ENCODE results near the gene LBH. TPM values are rescaled to one million over a fixed set of nuclear protein-coding genes. Genes with fewer than 3 reads are reported as not detected.

The LBH gene
- total RNA-seq, 3 donors from 2014 or later: 18.2 to 153 (median 87.2) TPM

GRCh38 chr2:30223413-30223874 is 7.9 kb upstream of the LBH start:
- Histone ChIP-seq H3K4me1 (peaks cover 0 to 14% of the 10 kb centered on the region in 2 donors), H3K4me3 (no peak overlapping the region), H3K36me3 (no peaks in the 10 kb centered on the region), H3K9me3 (no peaks in the 10 kb centered on the region), H3K27ac (peak overlapping the region; percentile 58 to 92), H3K27me3 (no peaks in the 10 kb centered on the region)
- intact Hi-C loops (cut with DNase I; ENCODE audit: low total_unique reads): no loop called here
- no peak for DNase-seq (ENCODE audit: low spot score in 2 of 2)
- TF ChIP-seq POLR2A (IDR thresholded peaks at IDR 0.05) (no peak), POLR2AphosphoS5 (IDR thresholded peaks at IDR 0.05) (no peak)
- TF ChIP-seq, protein P1, sequence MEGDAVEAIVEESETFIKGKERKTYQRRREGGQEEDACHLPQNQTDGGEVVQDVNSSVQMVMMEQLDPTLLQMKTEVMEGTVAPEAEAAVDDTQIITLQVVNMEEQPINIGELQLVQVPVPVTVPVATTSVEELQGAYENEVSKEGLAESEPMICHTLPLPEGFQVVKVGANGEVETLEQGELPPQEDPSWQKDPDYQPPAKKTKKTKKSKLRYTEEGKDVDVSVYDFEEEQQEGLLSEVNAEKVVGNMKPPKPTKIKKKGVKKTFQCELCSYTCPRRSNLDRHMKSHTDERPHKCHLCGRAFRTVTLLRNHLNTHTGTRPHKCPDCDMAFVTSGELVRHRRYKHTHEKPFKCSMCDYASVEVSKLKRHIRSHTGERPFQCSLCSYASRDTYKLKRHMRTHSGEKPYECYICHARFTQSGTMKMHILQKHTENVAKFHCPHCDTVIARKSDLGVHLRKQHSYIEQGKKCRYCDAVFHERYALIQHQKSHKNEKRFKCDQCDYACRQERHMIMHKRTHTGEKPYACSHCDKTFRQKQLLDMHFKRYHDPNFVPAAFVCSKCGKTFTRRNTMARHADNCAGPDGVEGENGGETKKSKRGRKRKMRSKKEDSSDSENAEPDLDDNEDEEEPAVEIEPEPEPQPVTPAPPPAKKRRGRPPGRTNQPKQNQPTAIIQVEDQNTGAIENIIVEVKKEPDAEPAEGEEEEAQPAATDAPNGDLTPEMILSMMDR (IDR thresholded peaks at IDR 0.05): no peak

DNA sequence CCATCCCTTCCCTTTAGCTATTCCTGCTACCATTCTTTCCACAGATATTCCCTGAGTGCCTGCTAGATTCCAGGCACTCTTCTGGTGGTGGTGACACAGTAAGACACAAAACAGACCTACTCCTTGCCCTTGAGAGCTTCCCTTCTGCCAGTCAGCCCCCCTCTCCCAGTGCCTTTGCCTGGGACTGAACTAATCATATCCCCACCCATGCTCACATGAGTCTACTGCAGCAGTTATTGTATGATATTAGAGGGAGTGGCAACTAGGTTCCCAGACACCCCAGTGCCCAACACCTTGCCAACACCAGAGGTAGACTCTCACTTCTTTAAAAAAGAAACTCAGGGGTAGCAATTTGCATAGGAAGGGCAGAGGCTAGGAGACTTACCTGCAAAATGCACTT is 7.2 kb upstream of the LBH start:
- no peaks in the 10 kb centered on the region for H3K36me3 ChIP-seq
- H3K27ac ChIP-seq: peak overlapping the region in 1 of 2 donors; percentile 92

GRCh38 chr2:30225131-30225762 is 6.1 kb upstream of the LBH start:
- peaks cover 0 to 14% of the 10 kb centered on the region in 2 donors for H3K4me1 ChIP-seq
- H3K27ac ChIP-seq: peak overlapping the region; percentile 92
- peak overlapping the region; percentile 17 to 61 (median 40) for H3K4me3 ChIP-seq
- H3K36me3 ChIP-seq: no peaks in the 10 kb centered on the region
- no peaks in the 10 kb centered on the region for H3K9me3 ChIP-seq
- no peak for TF ChIP-seq POLR2A (IDR thresholded peaks at IDR 0.05)
- TF ChIP-seq POLR2AphosphoS5 (IDR thresholded peaks at IDR 0.05): peak in 1 of 3 donors; percentile 13
- TF ChIP-seq, protein P1 (IDR thresholded peaks at IDR 0.05): no peak
- DNase-seq (ENCODE audit: low spot score in 2 of 2): peak in 1 of 2 donors; percentile 62
- intact Hi-C loops (cut with DNase I; ENCODE audit: low total_unique reads): no loop called here
- no peaks in the 10 kb centered on the region for H3K27me3 ChIP-seq

More for the DNA sequence above, 7.2 kb upstream of the LBH start:
- no peak for DNase-seq (ENCODE audit: low spot score in 2 of 2)
- Histone ChIP-seq H3K9me3 (no peaks in the 10 kb centered on the region), H3K4me1 (peaks cover 0 to 14% of the 10 kb centered on the region in 2 donors), H3K27me3 (no peaks in the 10 kb centered on the region), H3K4me3 (no peak overlapping the region)
- intact Hi-C loops (cut with DNase I; ENCODE audit: low total_unique reads): no loop called here
- TF ChIP-seq, protein P1 (IDR thresholded peaks at IDR 0.05): no peak
- TF ChIP-seq POLR2A (IDR thresholded peaks at IDR 0.05): no peak
- TF ChIP-seq POLR2AphosphoS5 (IDR thresholded peaks at IDR 0.05): no peak

- no peak for TF ChIP-seq POLR2A (IDR thresholded peaks at IDR 0.05)
- TF ChIP-seq POLR2AphosphoS5 (IDR thresholded peaks at IDR 0.05): no peak
- TF ChIP-seq, protein P1 (IDR thresholded peaks at IDR 0.05): no peak
- Histone ChIP-seq H3K4me1 (peaks cover 0 to 15% of the 10 kb centered on the region in 2 donors), H3K36me3 (no peaks in the 10 kb centered on the region), H3K9me3 (no peaks in the 10 kb centered on the region), H3K27ac (peak overlapping the region; percentile 92), H3K4me3 (peak overlapping the region in 1 of 3 donors; percentile 7), H3K27me3 (no peaks in the 10 kb centered on the region)
- no peak for DNase-seq (ENCODE audit: low spot score in 2 of 2)
- intact Hi-C loops (cut with DNase I; ENCODE audit: low total_unique reads): no loop called here
Measured at GRCh38 chr2:30226144-30227032, 4.9 kb upstream of the LBH start.
